Prostate gland (tissue), 2 donors: Measurements from ENCODE around the gene CXXC5. TPM values are rescaled to one million over a fixed set of nuclear protein-coding genes. Genes with fewer than 3 reads are reported as not detected.

Source experiments
- DNase-seq: peaks from one replicate; pipeline ENCODE4 v3.0.0-alpha.2; 2019; ENCODE audit warnings: low spot score
- H3K27ac ChIP-seq, 2 donors: fragments of 200-600 bp; sonication (generic); 2 replicates each; pipeline ENCODE4 v1.5.1; 2017 to 2019
- H3K27me3 ChIP-seq: fragments of 200-600 bp; sonication (generic); replicated peaks from 2 replicates; pipeline ENCODE4 v1.5.1; 2019; ENCODE audit not compliant: insufficient read depth
- H3K36me3 ChIP-seq, 2 donors: fragments of 200-600 bp; sonication (generic); 1 replicate in 1 of 2; 2 replicates in 1 of 2; pipeline versions ENCODE4 v1.5.1 to v1.8.1; 2017 to 2019
- H3K4me1 ChIP-seq: fragments of 200-600 bp; sonication (generic); replicated peaks from 2 replicates; pipeline ENCODE4 v1.5.1; 2019
- H3K4me3 ChIP-seq, 2 donors: fragments of 200-600 bp; sonication (generic); 2 replicates each; pipeline ENCODE4 v1.5.1; 2017 to 2019
- H3K9me3 ChIP-seq: fragments of 200-600 bp; sonication (generic); 2 replicates; pipeline ENCODE4 v1.5.1; 2017
- CTCF ChIP-seq, 4 experiments: fragments of 200-600 bp in 2 of 4; fragments of 450-650 bp in 2 of 4; sonication (generic) in 2 of 4; IDR thresholded peaks; 1 replicate in 3 of 4; 2 replicates in 1 of 4; pipeline ENCODE4 v1.5.1; 2016 to 2019; ENCODE audit warnings: antibody characterized with exemption in 4 of 4, mild to moderate bottlenecking in 2 of 4, moderate library complexity in 2 of 4
- POLR2A ChIP-seq: fragments of 450-650 bp; IDR thresholded peaks from one replicate; pipeline ENCODE4 v1.6.1; 2016; ENCODE audit warnings: antibody characterized with exemption, mild to moderate bottlenecking
- POLR2AphosphoS5 ChIP-seq: sonication (generic); formaldehyde crosslinking; IDR thresholded peaks from one replicate; pipeline ENCODE4 v1.6.1; 2017; ENCODE audit warnings: antibody characterized with exemption
- WGBS: methylation state at CpG from one replicate; pipeline ENCODE4 v1.1.5; 2018; 5-methylcytosine and 5-hydroxymethylcytosine counted together
- intact Hi-C: fragments of 100-400 bp; cut with DNase I; formaldehyde crosslinking; loops from one replicate; pipeline ENCODE4 v1.14.2; 2022
- total RNA-seq, 2 donors: library from RNA; depleted of rRNA; stranded (reverse); fragments of >200 nt; gene quantifications; one replicate each; pipeline ENCODE4 v1.1.0, GENCODE V29; 2016

CXXC5 gene
- total RNA-seq, 2 donors from 2014 or later: 47.4 to 47.7 TPM

- no peak overlapping the region for H3K27ac ChIP-seq
- no peak overlapping the region for H3K4me3 ChIP-seq
- H3K27me3 ChIP-seq: no peaks in the 10 kb centered on the region
- no peaks in the 10 kb centered on the region for H3K4me1 ChIP-seq
- no peaks in the 10 kb centered on the region for H3K36me3 ChIP-seq
- intact Hi-C loops: loop anchor here (1.0 kb wide), 1 partner anchor 56 kb away; no protein-coding TSS in a partner anchor
- DNase-seq: no peak
- TF ChIP-seq POLR2AphosphoS5: no peak
- TF ChIP-seq POLR2A: no peak
- TF ChIP-seq CTCF (IDR thresholded peaks at IDR 0.05): no peak
- H3K9me3 ChIP-seq: no peaks in the 10 kb centered on the region
- WGBS: 67% methylated on average over 16 of the region's 16 CpGs
Observed at GRCh38 chr5:139689631-139690063, 41.5 kb downstream of the CXXC5 start.

GRCh38 chr5:139690064-139690802 lies 42.1 kb downstream of the CXXC5 start:
- Histone ChIP-seq H3K36me3 (no peaks in the 10 kb centered on the region), H3K27ac (no peak overlapping the region), H3K4me3 (no peak overlapping the region), H3K27me3 (no peaks in the 10 kb centered on the region), H3K9me3 (no peaks in the 10 kb centered on the region), H3K4me1 (no peaks in the 10 kb centered on the region)
- 37% methylated on average over 16 of the region's 16 CpGs for WGBS
- TF ChIP-seq POLR2AphosphoS5 (peak; percentile 45), POLR2A (no peak), CTCF (IDR thresholded peaks at IDR 0.05) (peak; percentile 50 to 82 (median 62))
- no peak for DNase-seq
- intact Hi-C loops: loop anchor here (1.0 kb wide), 1 partner anchor 57 kb away; no protein-coding TSS in a partner anchor

- H3K4me3 ChIP-seq: no peak overlapping the region
- H3K27ac ChIP-seq: no peak overlapping the region
- TF ChIP-seq CTCF (IDR thresholded peaks at IDR 0.05) (no peak), POLR2A (no peak), POLR2AphosphoS5 (no peak)
- intact Hi-C loops: loop anchor here (1.0 kb wide), 1 partner anchor 58 kb away; no protein-coding TSS in a partner anchor
- WGBS: 88% methylated on average over 6 of the region's 6 CpGs
- H3K27me3 ChIP-seq: no peaks in the 10 kb centered on the region
- DNase-seq: no peak
- no peaks in the 10 kb centered on the region for H3K9me3 ChIP-seq
- no peaks in the 10 kb centered on the region for H3K4me1 ChIP-seq
- H3K36me3 ChIP-seq: no peaks in the 10 kb centered on the region
Observed at GRCh38 chr5:139690803-139691629, 42.9 kb downstream of the CXXC5 start.

- H3K27ac ChIP-seq: no peak overlapping the region
- no peak for DNase-seq
- no peaks in the 10 kb centered on the region for H3K27me3 ChIP-seq
- WGBS: 85% methylated on average over 6 of the region's 6 CpGs
- no peak overlapping the region for H3K4me3 ChIP-seq
- H3K4me1 ChIP-seq: peaks cover 6% of the 10 kb centered on the region
- H3K36me3 ChIP-seq: no peaks in the 10 kb centered on the region
- no peaks in the 10 kb centered on the region for H3K9me3 ChIP-seq
- TF ChIP-seq CTCF (IDR thresholded peaks at IDR 0.05): no peak
- TF ChIP-seq POLR2A: no peak
- TF ChIP-seq POLR2AphosphoS5: no peak
- intact Hi-C loops: no loop called here
Observed at GRCh38 chr5:139692148-139692547, 44.0 kb downstream of the CXXC5 start.
